Thyroid gland (tissue), 4 donors: ENCODE measurements around the gene GPR45. TPM values are rescaled to one million over a fixed set of nuclear protein-coding genes. Genes with fewer than 3 reads are reported as not detected.

ENCODE experiments used
- DNase-seq, 2 donors: peaks; one replicate each; pipeline ENCODE4 v3.0.0-alpha.2; 2019
- H3K27ac ChIP-seq, 3 donors: fragments of 200-600 bp; sonication (generic); 1 replicate in 2 of 3; 2 replicates in 1 of 3; pipeline ENCODE4 v1.5.1; 2016 to 2019; ENCODE audit warnings: mild to moderate bottlenecking in 1 of 3, moderate library complexity in 1 of 3
- H3K27me3 ChIP-seq: fragments of 200-600 bp; sonication (generic); one replicate; pipeline ENCODE4 v1.5.1; 2019
- H3K36me3 ChIP-seq, 2 donors: fragments of 200-600 bp; sonication (generic); one replicate each; pipeline ENCODE4 v1.5.1; 2016 to 2019
- H3K4me1 ChIP-seq, 2 donors: fragments of 200-600 bp; sonication (generic); one replicate each; pipeline ENCODE4 v1.5.1; 2017 to 2019
- H3K4me3 ChIP-seq, 3 donors: fragments of 200-600 bp; sonication (generic); replicated peaks in 1 of 3; 1 replicate in 2 of 3; 2 replicates in 1 of 3; pipeline ENCODE4 v1.5.1; 2016; ENCODE audit warnings: mild to moderate bottlenecking in 1 of 3
- H3K9me3 ChIP-seq: fragments of 200-600 bp; sonication (generic); one replicate; pipeline ENCODE4 v1.5.1; 2017
- POLR2A ChIP-seq, 2 donors: fragments of 450-650 bp; IDR thresholded peaks; one replicate each; pipeline ENCODE4 v1.6.1; 2017; ENCODE audit warnings: antibody characterized with exemption in 2 of 2, mild to moderate bottlenecking in 2 of 2, moderate library complexity in 1 of 2
- WGBS, 2 donors: methylation state at CpG; one replicate each; pipeline ENCODE4 v1.1.5; 2017; 5-methylcytosine and 5-hydroxymethylcytosine counted together
- intact Hi-C: fragments of 100-400 bp; cut with DNase I; formaldehyde crosslinking; loops from one replicate; pipeline ENCODE4 v1.15.1; 2023
- total RNA-seq, 4 donors: library from RNA; depleted of rRNA; stranded (reverse); fragments of >200 nt; gene quantifications; one replicate each; pipeline ENCODE4 v1.2.3, GENCODE V29; 2016
- TF ChIP-seq, protein P1 (sequence below), 6 experiments: fragments of 200-600 bp in 3 of 6; fragments of 450-650 bp in 3 of 6; sonication (generic) in 3 of 6; IDR thresholded peaks; one replicate each; pipeline ENCODE4 v1.5.1; 2016 to 2019; ENCODE audit warnings: antibody characterized with exemption in 6 of 6, mild to moderate bottlenecking in 2 of 6, inconsistent platforms in 1 of 6, moderate library complexity in 1 of 6

GPR45 gene
- total RNA-seq, 4 donors from 2014 or later: not detected

GRCh38 chr2:105287692-105288091, 46.1 kb downstream of the GPR45 start:
- 70 to 74% methylated on average over 5 of the region's 5 CpGs for WGBS, 2 donors
- H3K27me3 ChIP-seq: no peaks in the 10 kb centered on the region
- no peaks in the 10 kb centered on the region for H3K9me3 ChIP-seq
- no peak overlapping the region for H3K4me3 ChIP-seq
- H3K4me1 ChIP-seq: no peaks in the 10 kb centered on the region
- H3K27ac ChIP-seq: no peak overlapping the region
- intact Hi-C loops: no loop called here
- DNase-seq: peak; percentile 23 to 39
- peaks cover 16 to 18% of the 10 kb centered on the region in 2 donors for H3K36me3 ChIP-seq
- TF ChIP-seq, protein P1, sequence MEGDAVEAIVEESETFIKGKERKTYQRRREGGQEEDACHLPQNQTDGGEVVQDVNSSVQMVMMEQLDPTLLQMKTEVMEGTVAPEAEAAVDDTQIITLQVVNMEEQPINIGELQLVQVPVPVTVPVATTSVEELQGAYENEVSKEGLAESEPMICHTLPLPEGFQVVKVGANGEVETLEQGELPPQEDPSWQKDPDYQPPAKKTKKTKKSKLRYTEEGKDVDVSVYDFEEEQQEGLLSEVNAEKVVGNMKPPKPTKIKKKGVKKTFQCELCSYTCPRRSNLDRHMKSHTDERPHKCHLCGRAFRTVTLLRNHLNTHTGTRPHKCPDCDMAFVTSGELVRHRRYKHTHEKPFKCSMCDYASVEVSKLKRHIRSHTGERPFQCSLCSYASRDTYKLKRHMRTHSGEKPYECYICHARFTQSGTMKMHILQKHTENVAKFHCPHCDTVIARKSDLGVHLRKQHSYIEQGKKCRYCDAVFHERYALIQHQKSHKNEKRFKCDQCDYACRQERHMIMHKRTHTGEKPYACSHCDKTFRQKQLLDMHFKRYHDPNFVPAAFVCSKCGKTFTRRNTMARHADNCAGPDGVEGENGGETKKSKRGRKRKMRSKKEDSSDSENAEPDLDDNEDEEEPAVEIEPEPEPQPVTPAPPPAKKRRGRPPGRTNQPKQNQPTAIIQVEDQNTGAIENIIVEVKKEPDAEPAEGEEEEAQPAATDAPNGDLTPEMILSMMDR (IDR thresholded peaks at IDR 0.05): peak in 2 of 6 experiments; percentile 32 to 48
- TF ChIP-seq POLR2A (IDR thresholded peaks at IDR 0.05): no peak

DNA sequence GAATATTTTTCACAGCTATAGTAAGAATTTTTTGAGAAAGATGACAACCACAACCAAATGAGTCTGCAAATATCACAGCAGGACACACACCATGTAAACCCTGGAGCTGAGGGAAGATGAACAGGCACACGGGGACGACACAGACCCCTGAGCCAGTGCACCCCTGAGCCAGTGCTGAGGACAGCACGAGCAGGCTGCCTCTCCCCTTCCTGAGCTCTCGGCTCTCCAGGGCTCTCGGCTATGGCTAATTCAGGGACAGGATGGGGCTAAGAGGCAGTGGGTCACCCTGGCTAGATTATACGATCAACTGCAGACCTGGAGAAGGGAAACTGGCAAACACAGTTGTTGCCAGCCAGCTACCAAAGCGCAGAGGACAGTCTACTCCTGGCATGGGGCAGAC, 46.6 kb downstream of the GPR45 start:
- H3K27me3 ChIP-seq: no peaks in the 10 kb centered on the region
- no peak overlapping the region for H3K27ac ChIP-seq
- no peak for DNase-seq
- TF ChIP-seq, protein P1 (IDR thresholded peaks at IDR 0.05): no peak
- no peak for TF ChIP-seq POLR2A (IDR thresholded peaks at IDR 0.05)
- no peak overlapping the region for H3K4me3 ChIP-seq
- 93% methylated on average over 7 of the region's 7 CpGs for WGBS, 2 donors
- no peaks in the 10 kb centered on the region for H3K4me1 ChIP-seq
- intact Hi-C loops: no loop called here
- H3K9me3 ChIP-seq: no peaks in the 10 kb centered on the region
- peaks cover 16 to 18% of the 10 kb centered on the region in 2 donors for H3K36me3 ChIP-seq

DNA sequence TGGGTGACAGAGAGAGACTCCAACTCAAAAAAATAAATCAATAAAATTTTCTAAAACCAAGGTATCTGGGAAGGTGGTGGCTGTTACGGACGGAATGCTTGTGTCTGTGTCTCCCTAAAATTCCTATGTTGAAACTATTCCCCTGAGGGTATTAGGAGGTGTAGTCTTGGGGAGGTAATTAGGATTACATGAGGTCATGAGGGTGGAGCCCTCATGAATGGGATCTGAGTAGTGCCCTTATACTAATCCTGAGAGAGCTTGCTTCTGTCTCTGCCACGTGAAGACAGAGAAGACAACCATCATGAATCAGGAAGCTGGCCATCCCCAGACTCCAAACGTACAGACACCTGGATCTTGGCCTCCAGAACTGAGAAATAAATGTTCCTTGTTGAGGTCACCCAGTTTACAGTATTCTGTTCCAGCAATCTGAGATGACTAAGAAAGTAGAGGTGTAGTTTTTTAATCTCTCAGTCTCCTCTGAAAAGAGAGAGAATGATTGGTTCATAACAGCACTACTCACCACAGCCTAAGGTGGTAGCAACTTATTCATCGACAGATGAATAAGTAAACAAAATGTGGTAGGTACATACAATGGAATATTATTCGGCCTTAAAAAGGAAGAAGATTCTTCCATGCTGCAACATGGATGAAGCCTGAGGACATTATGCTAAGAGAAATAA, 49.6 kb downstream of the GPR45 start:
- TF ChIP-seq, protein P1 (IDR thresholded peaks at IDR 0.05): no peak
- TF ChIP-seq POLR2A (IDR thresholded peaks at IDR 0.05): no peak
- Histone ChIP-seq H3K4me1 (peaks cover 9 to 19% of the 10 kb centered on the region in 2 donors), H3K9me3 (no peaks in the 10 kb centered on the region), H3K27me3 (no peaks in the 10 kb centered on the region), H3K36me3 (peaks cover 4 to 7% of the 10 kb centered on the region in 2 donors), H3K27ac (no peak overlapping the region), H3K4me3 (no peak overlapping the region)
- intact Hi-C loops: no loop called here
- DNase-seq: no peak
- 97 to 99% methylated on average over 6 of the region's 6 CpGs for WGBS, 2 donors

GRCh38 chr2:105291981-105292380, 50.4 kb downstream of the GPR45 start:
- WGBS, 2 donors: 91 to 94% methylated on average over 2 of the region's 2 CpGs
- Histone ChIP-seq H3K36me3 (peaks cover 6 to 7% of the 10 kb centered on the region in 2 donors), H3K27me3 (no peaks in the 10 kb centered on the region), H3K27ac (no peak overlapping the region), H3K4me1 (peaks cover 11 to 19% of the 10 kb centered on the region in 2 donors), H3K9me3 (no peaks in the 10 kb centered on the region), H3K4me3 (no peak overlapping the region)
- TF ChIP-seq POLR2A (IDR thresholded peaks at IDR 0.05): no peak
- TF ChIP-seq, protein P1 (IDR thresholded peaks at IDR 0.05): no peak
- DNase-seq: no peak
- intact Hi-C loops: no loop called here

Other genes starting within 250 kb of the GPR45 start
- 10 to 100 TPM; 20.1 to 26.5 (median 21.5) TPM for gene MRPS9, start 203.7 kb upstream of the GPR45 start, total RNA-seq
- 10 to 100 TPM; 35.4 to 53.2 (median 40.1) TPM for gene TGFBRAP1, start 88.0 kb downstream of the GPR45 start, total RNA-seq
- 10 to 100 TPM; 16.6 to 41.1 (median 22.1) TPM for gene C2orf49, start 95.8 kb downstream of the GPR45 start, total RNA-seq
- gene FHL2, start 157.3 kb downstream of the GPR45 start, total RNA-seq: 10 to 100 TPM; 36.7 to 81.2 (median 44.0) TPM